Esophagus squamous epithelium (tissue), 5 donors: ENCODE data around the gene PLPPR2. TPM values are rescaled to one million over a fixed set of nuclear protein-coding genes. Genes with fewer than 3 reads are reported as not detected.

ENCODE experiments used
- DNase-seq: peaks from one replicate; lab custom pipeline; 2025; lab: John Stamatoyannopoulos, UW
- H3K27ac ChIP-seq, 4 donors: fragments of 200-600 bp; sonication (generic); one replicate each; pipeline ENCODE4 v1.5.1; 2016 to 2019; ENCODE audit warnings: mild to moderate bottlenecking in 1 of 4
- H3K27me3 ChIP-seq, 4 donors: fragments of 200-600 bp; sonication (generic); 1 replicate in 3 of 4; 2 replicates in 1 of 4; pipeline versions ENCODE4 v1.5.1 to v1.6.0; 2017 to 2021; ENCODE audit warnings: antibody characterized with exemption in 1 of 4
- H3K36me3 ChIP-seq, 3 donors: fragments of 200-600 bp; sonication (generic); one replicate each; pipeline ENCODE4 v1.5.1; 2016 to 2019
- H3K4me1 ChIP-seq, 3 donors: fragments of 200-600 bp; sonication (generic); one replicate each; pipeline ENCODE4 v1.5.1; 2017 to 2019
- H3K4me3 ChIP-seq, 4 donors: fragments of 200-600 bp; sonication (generic); 1 replicate in 3 of 4; 2 replicates in 1 of 4; pipeline ENCODE4 v1.5.1; 2016 to 2019; ENCODE audit warnings: mild to moderate bottlenecking in 2 of 4, moderate library complexity in 1 of 4
- H3K9me3 ChIP-seq, 3 donors: fragments of 200-600 bp; sonication (generic); one replicate each; pipeline ENCODE4 v1.5.1; 2016 to 2019
- CTCF ChIP-seq, 6 experiments: fragments of 450-650 bp in 4 of 6; fragments of 200-600 bp in 2 of 6; sonication (generic) in 2 of 6; IDR thresholded peaks; one replicate each; pipeline ENCODE4 v1.5.1; 2016 to 2019; ENCODE audit warnings: antibody characterized with exemption in 6 of 6, mild to moderate bottlenecking in 4 of 6, moderate library complexity in 4 of 6
- POLR2A ChIP-seq, 4 donors: fragments of 450-650 bp; IDR thresholded peaks; one replicate each; pipeline ENCODE4 v1.6.1; 2017; ENCODE audit warnings: antibody characterized with exemption in 4 of 4, mild to moderate bottlenecking in 4 of 4, moderate library complexity in 3 of 4
- WGBS, 2 donors: methylation state at CpG; one replicate each; pipeline ENCODE4 v1.1.5; 2018; 5-methylcytosine and 5-hydroxymethylcytosine counted together
- intact Hi-C: fragments of 100-400 bp; cut with DNase I; formaldehyde crosslinking; loops from one replicate; pipeline ENCODE4 v1.15.0; 2022
- total RNA-seq, 4 donors: library from RNA; depleted of rRNA; stranded (reverse); fragments of >200 nt; gene quantifications; one replicate each; pipeline ENCODE4 v1.1.0, GENCODE V29; 2016
- donor health status: DM: yes; HTN: yes; CAD: no.

The PLPPR2 gene
- total RNA-seq, 4 donors from 2014 or later: 5.1 to 14.2 (median 9.7) TPM

DNA sequence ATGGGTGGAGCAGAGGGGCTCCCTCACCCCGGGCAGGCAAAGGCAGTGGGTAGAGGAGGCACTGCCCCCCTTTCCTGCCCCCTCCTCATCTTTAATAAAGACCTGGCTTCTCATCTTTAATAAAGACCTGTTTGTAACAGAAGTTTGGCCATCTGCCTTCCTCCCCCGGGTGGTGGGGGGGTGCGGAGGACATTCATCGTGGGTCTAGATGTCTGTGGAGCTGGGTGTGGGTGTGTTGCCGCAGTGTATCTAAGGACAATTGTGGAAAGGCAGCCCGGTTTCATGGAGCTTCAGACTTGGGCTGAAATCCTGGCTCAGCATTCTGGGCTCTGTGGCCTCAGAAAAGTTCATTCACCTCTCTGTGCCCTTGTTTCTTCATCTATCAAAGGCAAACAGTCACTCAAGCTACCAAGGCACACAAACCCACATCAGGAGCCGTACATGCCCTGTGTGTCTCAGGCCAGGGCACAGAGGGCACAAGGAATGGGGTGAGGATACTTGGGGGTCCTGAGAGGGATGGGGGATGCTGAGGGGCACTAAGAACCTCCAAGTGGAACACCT is 10.4 kb downstream of the PLPPR2 start:
- no peak overlapping the region for H3K27ac ChIP-seq
- no peak for DNase-seq
- H3K4me3 ChIP-seq: no peak overlapping the region
- 62 to 63% methylated on average over 4 to 5 of the region's 7 CpGs for WGBS, 2 donors
- no peaks in the 10 kb centered on the region for H3K9me3 ChIP-seq
- peaks cover 0 to 12% (median 0%) of the 10 kb centered on the region in 3 donors for H3K4me1 ChIP-seq
- no peaks in the 10 kb centered on the region for H3K27me3 ChIP-seq
- intact Hi-C loops: no loop called here
- peaks cover 0 to 69% (median 0%) of the 10 kb centered on the region in 3 donors for H3K36me3 ChIP-seq
- TF ChIP-seq POLR2A (IDR thresholded peaks at IDR 0.05): no peak
- no peak for TF ChIP-seq CTCF (IDR thresholded peaks at IDR 0.05)

DNA sequence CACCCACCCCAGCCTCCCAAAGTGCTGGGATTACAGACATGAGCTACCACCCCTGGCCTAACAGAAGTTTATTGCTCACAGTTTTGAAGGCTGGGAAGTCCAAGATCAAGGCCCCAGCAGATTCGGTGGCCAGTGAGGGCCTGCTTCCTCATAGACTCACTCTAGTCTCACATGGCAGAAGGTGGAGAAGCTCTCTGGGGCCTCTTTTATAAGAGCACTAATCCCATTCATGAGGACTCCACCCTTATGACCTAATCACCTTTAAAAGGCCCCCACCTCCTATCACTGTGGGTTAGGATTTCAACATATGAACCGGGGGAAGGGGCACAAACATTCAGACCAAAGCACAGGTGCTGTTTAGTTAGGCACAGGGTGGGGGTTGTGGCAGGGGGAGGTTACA is 12.3 kb downstream of the PLPPR2 start:
- intact Hi-C loops: no loop called here
- no peak overlapping the region for H3K27ac ChIP-seq
- TF ChIP-seq POLR2A (IDR thresholded peaks at IDR 0.05) (no peak), CTCF (IDR thresholded peaks at IDR 0.05) (no peak)
- peaks cover 0 to 65% (median 0%) of the 10 kb centered on the region in 3 donors for H3K36me3 ChIP-seq
- no peak for DNase-seq
- H3K27me3 ChIP-seq: no peaks in the 10 kb centered on the region
- H3K4me3 ChIP-seq: no peak overlapping the region
- WGBS, 2 donors: 63 to 70% methylated on average over 2 of the region's 2 CpGs
- no peaks in the 10 kb centered on the region for H3K9me3 ChIP-seq
- H3K4me1 ChIP-seq: no peaks in the 10 kb centered on the region

DNA sequence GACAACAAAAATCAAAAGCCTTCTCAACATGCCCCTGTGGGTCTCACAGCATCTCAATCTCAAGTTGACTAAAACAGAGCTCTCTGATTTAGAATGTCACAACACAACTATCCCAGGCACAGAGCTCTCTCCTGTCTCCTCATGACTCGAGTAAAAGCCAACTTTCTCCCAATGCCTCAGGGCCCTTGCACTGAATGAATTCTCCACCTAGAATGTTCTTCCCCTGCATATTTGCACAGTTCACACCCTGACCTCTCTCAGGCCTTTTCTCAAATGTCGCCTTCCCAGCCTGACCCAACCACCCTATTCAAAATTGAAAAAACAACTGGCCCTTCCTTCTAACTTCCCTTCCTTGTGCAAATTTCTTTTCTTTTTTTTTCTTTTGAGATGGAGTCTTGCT is 15.5 kb downstream of the PLPPR2 start:
- H3K36me3 ChIP-seq: peaks cover 0 to 33% (median 0%) of the 10 kb centered on the region in 3 donors
- 76 to 84% methylated on average over 2 of the region's 2 CpGs for WGBS, 2 donors
- H3K27me3 ChIP-seq: no peaks in the 10 kb centered on the region
- no peaks in the 10 kb centered on the region for H3K9me3 ChIP-seq
- no peak overlapping the region for H3K4me3 ChIP-seq
- peaks cover 9 to 17% (median 11%) of the 10 kb centered on the region in 3 donors for H3K4me1 ChIP-seq
- DNase-seq: no peak
- no peak for TF ChIP-seq CTCF (IDR thresholded peaks at IDR 0.05)
- TF ChIP-seq POLR2A (IDR thresholded peaks at IDR 0.05): no peak
- intact Hi-C loops: no loop called here
- no peak overlapping the region for H3K27ac ChIP-seq

DNA sequence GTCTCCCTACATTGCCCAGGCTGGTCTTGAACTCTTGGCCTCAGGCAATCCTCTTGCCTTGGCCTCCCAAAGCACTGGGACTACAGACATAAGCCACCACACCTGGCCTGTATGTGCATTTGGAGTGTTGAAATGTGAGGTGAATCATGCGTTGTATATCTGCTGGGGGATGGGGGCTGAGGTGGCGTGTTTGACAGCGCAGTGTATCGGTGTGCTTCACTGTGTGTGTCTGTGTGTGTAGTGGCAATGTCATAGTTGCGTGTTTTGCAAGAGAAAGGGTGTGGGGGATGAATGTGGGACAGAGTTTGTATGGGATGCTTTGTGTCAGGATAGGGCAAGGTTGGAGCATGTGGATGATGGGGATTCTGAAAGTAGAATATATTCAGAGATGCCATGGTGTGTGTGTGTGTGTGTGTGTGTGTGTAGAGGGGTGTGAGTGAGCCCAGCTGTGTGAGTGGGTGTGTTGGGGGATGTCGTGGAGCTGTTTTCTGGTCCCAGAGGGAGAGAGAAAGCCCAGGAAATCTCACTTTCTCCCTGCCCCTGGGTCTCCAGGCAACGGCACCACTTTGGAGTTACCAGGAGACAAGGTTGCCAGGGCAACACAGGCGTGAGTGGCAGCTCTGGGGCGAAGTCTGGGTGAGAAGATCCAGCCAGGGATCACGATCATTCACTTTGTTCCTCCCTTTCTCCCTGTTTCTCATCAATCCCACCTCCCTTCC is 18.1 kb downstream of the PLPPR2 start:
- peaks cover 20 to 43% (median 37%) of the 10 kb centered on the region in 3 donors for H3K4me1 ChIP-seq
- intact Hi-C loops: no loop called here
- no peaks in the 10 kb centered on the region for H3K9me3 ChIP-seq
- H3K27ac ChIP-seq: no peak overlapping the region
- 49 to 55% methylated on average over 9 to 10 of the region's 10 CpGs for WGBS, 2 donors
- H3K36me3 ChIP-seq: peaks cover 0 to 7% (median 0%) of the 10 kb centered on the region in 3 donors
- DNase-seq: no peak
- no peaks in the 10 kb centered on the region for H3K27me3 ChIP-seq
- TF ChIP-seq CTCF (IDR thresholded peaks at IDR 0.05) (no peak), POLR2A (IDR thresholded peaks at IDR 0.05) (no peak)
- no peak overlapping the region for H3K4me3 ChIP-seq

DNA sequence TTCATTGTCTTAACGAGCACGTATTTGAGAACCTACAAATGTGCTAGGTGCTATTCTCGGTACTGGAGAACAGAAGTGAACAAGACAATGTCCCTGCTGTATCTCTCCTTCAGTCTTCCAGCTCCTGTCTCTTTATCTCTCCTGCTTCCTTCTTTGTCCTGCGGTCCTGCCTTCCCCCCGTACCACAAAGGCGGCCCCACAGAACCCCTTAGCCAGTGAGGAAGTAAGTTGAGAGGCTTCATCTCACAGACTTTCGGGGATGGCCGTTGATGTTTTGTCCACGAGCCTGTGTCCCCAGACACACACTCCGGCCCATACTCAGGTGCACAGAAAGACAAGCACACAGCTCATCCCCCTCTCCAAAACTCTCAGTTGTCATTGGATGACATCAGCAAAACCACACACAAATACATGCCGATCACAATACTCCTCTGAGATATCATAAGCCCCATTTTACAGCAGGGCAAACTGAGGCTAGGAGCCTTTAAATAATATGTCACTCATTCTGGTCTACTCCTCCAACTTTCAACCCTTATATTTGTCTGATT is 18.7 kb downstream of the PLPPR2 start:
- Histone ChIP-seq H3K27ac (peak overlapping the region; percentile 95 to 99 (median 96)), H3K4me3 (peak overlapping the region; percentile 56 to 86 (median 64)), H3K27me3 (no peaks in the 10 kb centered on the region), H3K36me3 (peaks cover 0 to 6% (median 0%) of the 10 kb centered on the region in 3 donors), H3K9me3 (no peaks in the 10 kb centered on the region), H3K4me1 (peaks cover 25 to 49% (median 40%) of the 10 kb centered on the region in 3 donors)
- TF ChIP-seq POLR2A (IDR thresholded peaks at IDR 0.05): no peak
- no peak for TF ChIP-seq CTCF (IDR thresholded peaks at IDR 0.05)
- intact Hi-C loops: no loop called here
- DNase-seq: no peak
- 26 to 38% methylated on average over 10 to 11 of the region's 11 CpGs for WGBS, 2 donors
